Thyroid gland (tissue), 4 donors: Measurements from ENCODE around the gene MARCKS.

Experiments
- POLR2A ChIP-seq, 2 donors: fragments of 450-650 bp; IDR thresholded peaks; one replicate each; pipeline ENCODE4 v1.6.1; 2017; ENCODE audit warnings: antibody characterized with exemption in 2 of 2, mild to moderate bottlenecking in 2 of 2, moderate library complexity in 1 of 2
- TF ChIP-seq, protein P1 (sequence below), 6 experiments: fragments of 200-600 bp in 3 of 6; fragments of 450-650 bp in 3 of 6; sonication (generic) in 3 of 6; IDR thresholded peaks; one replicate each; pipeline ENCODE4 v1.5.1; 2016 to 2019; ENCODE audit warnings: antibody characterized with exemption in 6 of 6, mild to moderate bottlenecking in 2 of 6, inconsistent platforms in 1 of 6, moderate library complexity in 1 of 6

DNA sequence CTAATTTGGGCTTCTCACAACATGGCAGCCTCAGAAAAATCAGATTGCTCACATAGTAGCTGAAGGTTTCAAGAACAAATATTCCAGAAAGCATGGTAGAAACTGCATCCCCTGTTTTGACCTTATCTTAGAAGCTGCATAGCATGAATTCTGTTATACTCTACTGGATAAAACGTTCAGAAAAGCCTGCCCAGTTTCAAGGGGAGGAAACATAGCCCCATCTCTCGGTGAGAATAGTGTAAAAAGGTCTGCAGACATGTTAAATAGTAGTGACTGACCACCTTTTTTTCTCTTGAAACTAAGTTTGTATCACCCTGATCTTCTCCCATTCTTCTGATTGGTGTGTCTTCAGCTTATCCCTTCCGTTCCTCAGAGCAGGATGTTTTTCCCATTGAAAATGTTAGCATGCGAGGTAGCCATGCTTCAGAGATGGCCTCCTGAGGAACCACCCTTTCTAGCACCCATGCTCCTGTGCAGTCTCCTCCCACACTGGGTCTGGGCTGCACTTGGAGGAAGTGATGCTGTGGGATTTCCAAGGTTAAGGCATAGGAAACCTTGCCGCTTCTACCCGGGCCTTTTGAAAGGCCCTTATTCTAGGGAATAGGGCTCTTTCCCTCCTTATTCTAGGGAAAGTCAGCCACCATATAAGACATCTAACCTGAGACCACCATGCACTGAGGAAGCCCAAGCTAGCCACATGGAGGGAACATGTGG, 50.1 kb downstream of the MARCKS start:
- TF ChIP-seq, protein P1, sequence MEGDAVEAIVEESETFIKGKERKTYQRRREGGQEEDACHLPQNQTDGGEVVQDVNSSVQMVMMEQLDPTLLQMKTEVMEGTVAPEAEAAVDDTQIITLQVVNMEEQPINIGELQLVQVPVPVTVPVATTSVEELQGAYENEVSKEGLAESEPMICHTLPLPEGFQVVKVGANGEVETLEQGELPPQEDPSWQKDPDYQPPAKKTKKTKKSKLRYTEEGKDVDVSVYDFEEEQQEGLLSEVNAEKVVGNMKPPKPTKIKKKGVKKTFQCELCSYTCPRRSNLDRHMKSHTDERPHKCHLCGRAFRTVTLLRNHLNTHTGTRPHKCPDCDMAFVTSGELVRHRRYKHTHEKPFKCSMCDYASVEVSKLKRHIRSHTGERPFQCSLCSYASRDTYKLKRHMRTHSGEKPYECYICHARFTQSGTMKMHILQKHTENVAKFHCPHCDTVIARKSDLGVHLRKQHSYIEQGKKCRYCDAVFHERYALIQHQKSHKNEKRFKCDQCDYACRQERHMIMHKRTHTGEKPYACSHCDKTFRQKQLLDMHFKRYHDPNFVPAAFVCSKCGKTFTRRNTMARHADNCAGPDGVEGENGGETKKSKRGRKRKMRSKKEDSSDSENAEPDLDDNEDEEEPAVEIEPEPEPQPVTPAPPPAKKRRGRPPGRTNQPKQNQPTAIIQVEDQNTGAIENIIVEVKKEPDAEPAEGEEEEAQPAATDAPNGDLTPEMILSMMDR (IDR thresholded peaks at IDR 0.05): no peak
- TF ChIP-seq POLR2A (IDR thresholded peaks at IDR 0.05): no peak
